Activated CD8-positive, alpha-beta T cell treated with anti-CD3 and anti-CD28 coated beads for 36 hours (primary cell): ENCODE measurements around the gene AOAH. TPM values are rescaled to one million over a fixed set of nuclear protein-coding genes. Genes with fewer than 3 reads are reported as not detected.

Experiments
- ATAC-seq: fragments of 200-7000 bp; cut with Tn5 transposase; one replicate; pipeline ENCODE4 v1.10.0; 2021; ENCODE audit warnings: mild to moderate bottlenecking, moderate library complexity
- CTCF ChIA-PET: fragments of 350-600 bp; sonication (Branson Sonifier 250); formaldehyde crosslinking; loops from one replicate; lab custom pipeline; 2021; ENCODE audit warnings: antibody characterized with exemption; lab: Charles Lee
- POLR2A ChIA-PET: fragments of 350-600 bp; sonication (Branson Sonifier 250); formaldehyde crosslinking; loops from one replicate; lab custom pipeline; 2021; ENCODE audit warnings: antibody characterized with exemption; lab: Charles Lee
- DNase-seq: peaks from one replicate; pipeline ENCODE4 v3.0.0-alpha.2; 2020
- H3K27ac Mint-ChIP-seq: one replicate; pipeline ENCODE4 v1.8.0; 2021; ENCODE audit warnings: mild to moderate bottlenecking, mixed read lengths
- H3K27me3 Mint-ChIP-seq: one replicate; pipeline ENCODE4 v1.8.0; 2021; ENCODE audit warnings: mixed read lengths
- H3K36me3 Mint-ChIP-seq: one replicate; pipeline ENCODE4 v1.8.0; 2021; ENCODE audit warnings: low read depth, mixed read lengths
- H3K4me1 Mint-ChIP-seq: one replicate; pipeline ENCODE4 v1.8.0; 2021; ENCODE audit warnings: low read depth, mixed read lengths
- H3K4me3 Mint-ChIP-seq: one replicate; pipeline ENCODE4 v1.8.0; 2021; ENCODE audit warnings: mild to moderate bottlenecking, moderate library complexity, mixed read lengths
- H3K9me3 Mint-ChIP-seq: one replicate; pipeline ENCODE4 v1.8.0; 2021; ENCODE audit warnings: mixed read lengths
- intact Hi-C: fragments of 100-400 bp; cut with micrococcal nuclease; formaldehyde crosslinking; loops from one replicate; pipeline ENCODE4 v1.10.0; 2022
- total RNA-seq, 2 experiments: library from RNA; stranded (reverse); gene quantifications; one replicate each; pipeline ENCODE4 v1.2.3, GENCODE V29; 2021
- TF ChIP-seq, protein P1 (sequence below): fragments of 200-600 bp; IDR thresholded peaks from one replicate; pipeline ENCODE4 v1.8.0; 2022; ENCODE audit warnings: antibody characterized with exemption, mild to moderate bottlenecking

AOAH gene
- total RNA-seq, 2 experiments from 2014 or later = 10.4 to 17.1 TPM

DNA sequence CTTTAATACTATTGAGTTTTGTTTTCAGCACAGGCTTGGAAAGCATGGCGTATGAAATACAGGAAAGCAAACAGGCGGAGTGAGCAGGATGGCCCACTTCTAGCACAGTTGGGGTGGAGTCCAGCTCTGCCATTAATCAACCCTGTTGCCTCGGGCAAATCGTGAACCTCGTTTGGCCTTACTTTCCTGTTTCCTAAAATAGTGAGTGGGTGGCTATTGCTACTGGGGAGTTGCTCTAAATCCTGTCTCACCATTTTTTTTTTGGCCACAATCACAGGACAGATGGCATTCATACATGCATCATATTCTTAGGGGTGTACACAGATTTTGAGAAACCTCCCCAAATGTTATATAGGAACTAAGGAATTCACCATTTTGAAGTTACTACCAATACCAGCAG, 176.9 kb downstream of the AOAH start:
- CTCF ChIA-PET = no interaction called here
- Mint-ChIP-seq H3K4me1 (no peaks in the 10 kb centered on the region), H3K27me3 (no peaks in the 10 kb centered on the region), H3K4me3 (no peak overlapping the region), H3K36me3 (peaks cover 15% of the 10 kb centered on the region), H3K9me3 (no peaks in the 10 kb centered on the region), H3K27ac (no peak overlapping the region)
- POLR2A ChIA-PET = no interaction called here
- ATAC-seq (no peak), DNase-seq (no peak)
- intact Hi-C loops = no loop called here
- TF ChIP-seq, protein P1, sequence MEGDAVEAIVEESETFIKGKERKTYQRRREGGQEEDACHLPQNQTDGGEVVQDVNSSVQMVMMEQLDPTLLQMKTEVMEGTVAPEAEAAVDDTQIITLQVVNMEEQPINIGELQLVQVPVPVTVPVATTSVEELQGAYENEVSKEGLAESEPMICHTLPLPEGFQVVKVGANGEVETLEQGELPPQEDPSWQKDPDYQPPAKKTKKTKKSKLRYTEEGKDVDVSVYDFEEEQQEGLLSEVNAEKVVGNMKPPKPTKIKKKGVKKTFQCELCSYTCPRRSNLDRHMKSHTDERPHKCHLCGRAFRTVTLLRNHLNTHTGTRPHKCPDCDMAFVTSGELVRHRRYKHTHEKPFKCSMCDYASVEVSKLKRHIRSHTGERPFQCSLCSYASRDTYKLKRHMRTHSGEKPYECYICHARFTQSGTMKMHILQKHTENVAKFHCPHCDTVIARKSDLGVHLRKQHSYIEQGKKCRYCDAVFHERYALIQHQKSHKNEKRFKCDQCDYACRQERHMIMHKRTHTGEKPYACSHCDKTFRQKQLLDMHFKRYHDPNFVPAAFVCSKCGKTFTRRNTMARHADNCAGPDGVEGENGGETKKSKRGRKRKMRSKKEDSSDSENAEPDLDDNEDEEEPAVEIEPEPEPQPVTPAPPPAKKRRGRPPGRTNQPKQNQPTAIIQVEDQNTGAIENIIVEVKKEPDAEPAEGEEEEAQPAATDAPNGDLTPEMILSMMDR = no peak

DNA sequence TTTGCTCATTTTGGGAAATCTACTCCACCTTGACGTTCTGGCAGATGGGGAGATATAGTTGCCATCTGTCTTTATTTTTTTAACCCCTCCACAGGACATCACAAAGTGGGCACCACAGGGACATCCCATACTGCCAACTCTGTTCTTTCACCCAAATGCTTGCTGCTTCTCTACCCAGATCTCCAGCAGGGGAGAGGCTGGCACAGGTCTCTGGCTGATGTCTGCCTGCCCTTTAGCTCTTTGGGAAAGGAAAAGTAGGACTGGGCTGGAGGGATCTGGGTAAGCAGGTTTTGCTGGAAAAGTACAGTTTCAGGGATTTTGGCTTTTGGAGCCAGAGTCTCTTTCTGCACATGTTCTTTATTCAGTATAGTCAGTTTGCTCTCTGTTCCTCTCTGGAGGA, 178.0 kb downstream of the AOAH start:
- ATAC-seq (no peak), DNase-seq (no peak)
- ChIA-PET CTCF (no interaction called here), POLR2A (interaction anchor here (0.8 kb wide), 1 partner anchor 19 kb away, joined by 3 read pairs; no protein-coding TSS in a partner anchor)
- Mint-ChIP-seq H3K9me3 (no peaks in the 10 kb centered on the region), H3K27me3 (no peaks in the 10 kb centered on the region), H3K4me1 (no peaks in the 10 kb centered on the region), H3K36me3 (peaks cover 11% of the 10 kb centered on the region), H3K4me3 (no peak overlapping the region), H3K27ac (no peak overlapping the region)
- intact Hi-C loops = no loop called here
- TF ChIP-seq, protein P1 = no peak

DNA sequence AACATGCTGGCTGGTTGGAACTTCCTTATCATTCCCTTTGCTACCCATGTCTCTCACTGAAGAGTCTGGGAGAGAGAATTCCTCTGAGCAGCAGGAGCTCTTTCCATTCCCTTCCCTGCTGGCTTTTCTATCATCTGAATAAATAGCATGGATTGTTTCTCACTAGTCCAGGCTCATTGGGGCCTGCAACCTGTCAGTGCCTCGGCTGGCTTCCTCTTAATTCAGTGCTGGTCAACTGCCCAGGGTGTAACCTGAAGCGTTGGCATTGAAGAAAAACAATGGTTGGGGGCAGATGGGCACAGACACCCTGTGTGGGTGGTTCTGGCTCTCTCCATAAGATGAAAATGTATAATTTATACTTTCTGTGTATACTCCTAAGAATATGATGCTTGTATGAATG, 179.0 kb downstream of the AOAH start:
- ChIA-PET CTCF (interaction anchor here (0.9 to 1.5 kb wide), 2 partner anchors 33 to 57 kb away, joined by 3 to 4 read pairs; no protein-coding TSS in a partner anchor), POLR2A (no interaction called here)
- TF ChIP-seq, protein P1 = no peak
- no peak overlapping the region for H3K27ac Mint-ChIP-seq
- intact Hi-C loops = no loop called here
- no peak overlapping the region for H3K4me3 Mint-ChIP-seq
- no peak for DNase-seq
- no peaks in the 10 kb centered on the region for H3K9me3 Mint-ChIP-seq
- no peaks in the 10 kb centered on the region for H3K4me1 Mint-ChIP-seq
- H3K36me3 Mint-ChIP-seq = peaks cover 9% of the 10 kb centered on the region
- no peak for ATAC-seq
- H3K27me3 Mint-ChIP-seq = no peaks in the 10 kb centered on the region

DNA sequence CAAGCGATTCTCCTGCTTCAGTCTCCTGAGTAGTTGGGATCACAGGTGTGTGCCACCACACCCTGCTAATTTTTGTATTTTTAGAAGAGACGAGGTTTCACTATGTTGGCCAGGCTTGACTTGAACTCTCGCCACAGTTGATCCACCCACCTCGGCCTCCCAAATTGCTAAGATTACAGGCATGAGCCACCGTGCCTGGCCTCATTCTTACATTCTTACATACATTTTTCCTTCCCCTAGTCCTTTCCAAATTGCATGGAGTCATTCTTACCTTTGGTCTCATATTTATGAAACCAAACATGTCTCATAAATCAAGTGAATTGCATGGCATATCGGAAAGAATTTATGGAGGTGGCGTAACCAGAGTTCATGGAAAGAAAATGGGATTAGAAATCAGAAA, 186.2 kb downstream of the AOAH start:
- no peak overlapping the region for H3K4me3 Mint-ChIP-seq
- no peaks in the 10 kb centered on the region for H3K27me3 Mint-ChIP-seq
- intact Hi-C loops = no loop called here
- CTCF ChIA-PET = no interaction called here
- POLR2A ChIA-PET = no interaction called here
- no peak for DNase-seq
- no peak overlapping the region for H3K27ac Mint-ChIP-seq
- ATAC-seq = no peak
- H3K4me1 Mint-ChIP-seq = no peaks in the 10 kb centered on the region
- TF ChIP-seq, protein P1 = no peak
- peaks cover 11% of the 10 kb centered on the region for H3K36me3 Mint-ChIP-seq
- no peaks in the 10 kb centered on the region for H3K9me3 Mint-ChIP-seq

DNA sequence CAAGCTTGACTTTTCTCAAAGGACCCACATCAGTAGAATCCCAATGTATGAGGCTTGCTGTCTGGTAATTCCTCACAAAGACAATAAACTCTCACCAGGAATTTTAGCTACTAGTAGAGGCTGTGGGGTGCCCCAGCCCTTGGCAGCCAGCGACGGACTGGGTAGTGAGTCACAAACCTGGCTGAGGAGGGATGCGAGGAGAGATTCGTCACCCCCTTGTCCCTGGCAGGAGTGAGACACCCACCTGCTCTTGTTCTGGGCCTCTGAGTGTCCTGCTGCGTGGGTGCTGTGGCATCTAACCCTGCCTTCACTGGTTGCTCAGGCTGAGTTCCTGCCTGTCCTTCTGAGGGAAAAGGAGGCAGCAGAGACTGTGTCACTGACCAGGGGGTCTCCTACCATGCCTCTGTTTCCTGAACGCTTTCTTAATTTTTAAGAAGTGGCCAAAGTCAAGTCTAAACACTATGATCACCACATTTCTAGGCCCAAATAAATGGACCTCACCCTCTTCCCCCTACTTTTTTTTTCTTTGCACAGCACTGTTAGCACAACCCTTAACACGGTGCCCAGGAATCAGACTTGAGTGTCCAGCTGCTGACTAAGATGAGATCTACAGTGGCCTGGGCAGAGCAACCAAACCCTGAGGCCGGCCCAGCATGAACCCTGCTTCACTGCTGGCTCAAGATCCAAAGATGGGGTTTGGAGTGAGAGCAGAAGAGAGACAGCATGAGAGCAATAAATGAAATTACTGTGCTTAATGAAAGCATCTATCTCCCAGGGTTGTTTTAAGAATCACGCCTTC, 188.2 kb downstream of the AOAH start:
- Mint-ChIP-seq H3K4me1 (no peaks in the 10 kb centered on the region), H3K4me3 (no peak overlapping the region), H3K27me3 (no peaks in the 10 kb centered on the region), H3K36me3 (peaks cover 14% of the 10 kb centered on the region), H3K27ac (no peak overlapping the region), H3K9me3 (no peaks in the 10 kb centered on the region)
- ChIA-PET POLR2A (no interaction called here), CTCF (no interaction called here)
- DNase-seq (no peak), ATAC-seq (no peak)
- TF ChIP-seq, protein P1 = no peak
- intact Hi-C loops = no loop called here
